PC-9 (cell line): ENCODE measurements around the gene L1CAM.

ENCODE experiments used
- EZH2 ChIP-seq: fragments of 200-600 bp; sonication (generic); IDR thresholded peaks from 2 replicates; pipeline ENCODE4 v1.8.0; 2017; ENCODE audit warnings: antibody characterized with exemption, low read depth
- TF ChIP-seq, protein P1 (sequence below): fragments of 200-600 bp; sonication (generic); conservative IDR thresholded peaks from 2 replicates; pipeline ENCODE4 v1.6.1; 2017; ENCODE audit warnings: mixed run types, antibody characterized with exemption, mild to moderate bottlenecking, moderate library complexity

DNA sequence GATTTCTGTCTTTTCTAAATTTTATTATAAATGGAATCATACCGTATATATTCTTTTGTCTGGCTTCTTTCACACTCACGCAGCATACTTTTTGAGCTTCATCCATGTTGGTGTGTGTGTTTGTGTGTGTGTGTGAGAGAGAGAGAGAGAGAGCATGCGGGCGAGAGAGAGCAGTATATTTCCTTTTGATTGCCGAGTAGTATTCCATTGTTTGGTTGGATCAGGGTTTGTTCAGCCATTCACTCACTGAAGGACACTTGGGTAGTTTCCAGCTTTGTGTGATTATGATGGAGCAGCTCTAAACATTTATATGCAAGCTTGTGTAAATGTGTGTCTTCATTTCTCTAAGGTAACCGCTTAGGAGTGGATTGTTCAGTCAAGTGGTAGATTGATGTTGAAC, 3.1 kb upstream of the L1CAM start:
- TF ChIP-seq, protein P1, sequence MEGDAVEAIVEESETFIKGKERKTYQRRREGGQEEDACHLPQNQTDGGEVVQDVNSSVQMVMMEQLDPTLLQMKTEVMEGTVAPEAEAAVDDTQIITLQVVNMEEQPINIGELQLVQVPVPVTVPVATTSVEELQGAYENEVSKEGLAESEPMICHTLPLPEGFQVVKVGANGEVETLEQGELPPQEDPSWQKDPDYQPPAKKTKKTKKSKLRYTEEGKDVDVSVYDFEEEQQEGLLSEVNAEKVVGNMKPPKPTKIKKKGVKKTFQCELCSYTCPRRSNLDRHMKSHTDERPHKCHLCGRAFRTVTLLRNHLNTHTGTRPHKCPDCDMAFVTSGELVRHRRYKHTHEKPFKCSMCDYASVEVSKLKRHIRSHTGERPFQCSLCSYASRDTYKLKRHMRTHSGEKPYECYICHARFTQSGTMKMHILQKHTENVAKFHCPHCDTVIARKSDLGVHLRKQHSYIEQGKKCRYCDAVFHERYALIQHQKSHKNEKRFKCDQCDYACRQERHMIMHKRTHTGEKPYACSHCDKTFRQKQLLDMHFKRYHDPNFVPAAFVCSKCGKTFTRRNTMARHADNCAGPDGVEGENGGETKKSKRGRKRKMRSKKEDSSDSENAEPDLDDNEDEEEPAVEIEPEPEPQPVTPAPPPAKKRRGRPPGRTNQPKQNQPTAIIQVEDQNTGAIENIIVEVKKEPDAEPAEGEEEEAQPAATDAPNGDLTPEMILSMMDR: no peak
- TF ChIP-seq EZH2: no peak
